Small intestine (tissue), 7 donors: Measurements from ENCODE around the gene CPHXL. TPM values are rescaled to one million over a fixed set of nuclear protein-coding genes. Genes with fewer than 3 reads are reported as not detected.

ENCODE experiments used
- DNase-seq, 2 donors: peaks; one replicate each; pipeline versions ENCODE4 v3.0.0 to v3.0.0-alpha.2; 2013
- FAIRE-seq: peaks from 2 replicates; lab custom pipeline; 2012; peaks lifted over from hg19 to GRCh38; lab: Jason Lieb, UNC
- H3K27ac ChIP-seq, 3 donors: one replicate each; pipeline ENCODE4 v1.5.1; 2013; ENCODE audit warnings: low read length in 2 of 3, mild to moderate bottlenecking in 2 of 3, control low read depth in 1 of 3, inconsistent platforms in 1 of 3, low read depth in 1 of 3, moderate library complexity in 1 of 3
- H3K27me3 ChIP-seq, 3 donors: one replicate each; pipeline ENCODE4 v1.6.1; 2013; ENCODE audit warnings: low read length in 3 of 3, inconsistent platforms in 1 of 3; ENCODE audit not compliant: control insufficient read depth in 3 of 3, insufficient read depth in 3 of 3
- H3K36me3 ChIP-seq, 3 donors: one replicate each; pipeline ENCODE4 v1.6.1; 2013; ENCODE audit warnings: low read length in 3 of 3, inconsistent platforms in 1 of 3, low read depth in 1 of 3, mild to moderate bottlenecking in 1 of 3, moderate library complexity in 1 of 3; ENCODE audit not compliant: control insufficient read depth in 3 of 3, insufficient read depth in 2 of 3
- H3K4me1 ChIP-seq, 3 donors: one replicate each; pipeline ENCODE4 v1.6.1; 2013; ENCODE audit warnings: low read length in 2 of 3, inconsistent platforms in 1 of 3, low read depth in 1 of 3, mild to moderate bottlenecking in 1 of 3, moderate library complexity in 1 of 3; ENCODE audit not compliant: control insufficient read depth in 3 of 3, insufficient read depth in 2 of 3
- H3K4me3 ChIP-seq, 3 donors: one replicate each; pipeline ENCODE4 v1.5.1; 2013; ENCODE audit warnings: low read length in 3 of 3, control low read depth in 1 of 3, inconsistent platforms in 1 of 3, low read depth in 1 of 3, mild to moderate bottlenecking in 1 of 3, moderate library complexity in 1 of 3
- H3K9me3 ChIP-seq, 2 donors: one replicate each; pipeline ENCODE4 v1.6.1; 2013; ENCODE audit warnings: low read depth in 1 of 2, low read length in 1 of 2; ENCODE audit not compliant: control insufficient read depth in 2 of 2, insufficient read depth in 1 of 2
- WGBS, 3 donors: extraction: QIAGEN DNeasy Blood & Tissue Kit; methylation state at CpG; one replicate each; pipeline ENCODE4 v1.1.7; 2013; 5-methylcytosine and 5-hydroxymethylcytosine counted together
- polyA plus RNA-seq, 4 donors: library from polyadenylated mRNA; stranded (reverse) in 3 of 4; unstranded in 1 of 4; fragments of 200-250 nt in 3 of 4; fragments of 120-200 nt in 1 of 4; gene quantifications; one replicate each; pipeline versions ENCODE4 v1.2.1 to v1.2.3, GENCODE V29; 2013
- donor health status: healthy with polysubstance abuse.
- donor health status: control.
- donor health status: control.
- donor health status: Bipolar disorder and iron deficiency.
- donor health status: healthy.

CPHXL gene
- polyA plus RNA-seq, 4 donors = not detected

GRCh38 chr16:75732871-75733270 is 6.6 kb upstream of the CPHXL start:
- no peak for FAIRE-seq
- Histone ChIP-seq H3K27me3 (no peaks in the 10 kb centered on the region), H3K4me3 (no peak overlapping the region), H3K4me1 (peaks cover 7 to 15% (median 8%) of the 10 kb centered on the region in 3 donors), H3K9me3 (no peaks in the 10 kb centered on the region), H3K27ac (peak overlapping the region in 1 of 3 donors; percentile 39), H3K36me3 (no peaks in the 10 kb centered on the region)
- 27 to 31% (median 27%) methylated on average over 2 of the region's 2 CpGs for WGBS, 3 donors
- DNase-seq = no peak

- Histone ChIP-seq H3K4me3 (no peak overlapping the region), H3K27me3 (no peaks in the 10 kb centered on the region), H3K4me1 (peaks cover 0 to 8% (median 0%) of the 10 kb centered on the region in 3 donors), H3K36me3 (no peaks in the 10 kb centered on the region), H3K27ac (peak overlapping the region in 1 of 3 donors; percentile 40), H3K9me3 (no peaks in the 10 kb centered on the region)
- DNase-seq (peak; percentile 93 to 98), FAIRE-seq (no peak)
- WGBS, 3 donors = 6 to 39% (median 30%) methylated on average over 3 of the region's 3 CpGs
Observed at GRCh38 chr16:75727221-75727620, 931 bp upstream of the CPHXL start.

- Histone ChIP-seq H3K27me3 (no peaks in the 10 kb centered on the region), H3K36me3 (no peaks in the 10 kb centered on the region), H3K9me3 (peaks cover 0 to 9% of the 10 kb centered on the region in 2 donors), H3K27ac (no peak overlapping the region), H3K4me1 (no peaks in the 10 kb centered on the region), H3K4me3 (no peak overlapping the region)
- FAIRE-seq (no peak), DNase-seq (no peak)
- 85 to 92% (median 86%) methylated on average over 4 of the region's 4 CpGs for WGBS, 3 donors
Observed at GRCh38 chr16:75718452-75718851, 7.8 kb downstream of the CPHXL start.

- Histone ChIP-seq H3K36me3 (no peaks in the 10 kb centered on the region), H3K27me3 (no peaks in the 10 kb centered on the region), H3K4me1 (no peaks in the 10 kb centered on the region), H3K9me3 (peaks cover 0 to 23% of the 10 kb centered on the region in 2 donors), H3K4me3 (no peak overlapping the region), H3K27ac (no peak overlapping the region)
- no peak for FAIRE-seq
- no peak for DNase-seq
Observed at GRCh38 chr16:75714661-75715060, 11.6 kb downstream of the CPHXL start.

- H3K9me3 ChIP-seq = peaks cover 0 to 20% of the 10 kb centered on the region in 2 donors
Observed at GRCh38 chr16:75710344-75710743, 15.9 kb downstream of the CPHXL start.

GRCh38 chr16:75703306-75703705 is 23.0 kb downstream of the CPHXL start:
- Histone ChIP-seq H3K4me1 (no peaks in the 10 kb centered on the region), H3K9me3 (peaks cover 0 to 4% of the 10 kb centered on the region in 2 donors), H3K27ac (no peak overlapping the region), H3K4me3 (no peak overlapping the region), H3K36me3 (no peaks in the 10 kb centered on the region), H3K27me3 (peaks cover 0 to 1% (median 0%) of the 10 kb centered on the region in 3 donors)
- DNase-seq (no peak), FAIRE-seq (no peak)
- WGBS, 3 donors = 86 to 94% (median 91%) methylated on average over 4 of the region's 4 CpGs

More at GRCh38 chr16:75710344-75710743, 15.9 kb downstream of the CPHXL start:
- no peak for FAIRE-seq
- DNase-seq = no peak
- Histone ChIP-seq H3K4me1 (no peaks in the 10 kb centered on the region), H3K36me3 (no peaks in the 10 kb centered on the region), H3K27ac (no peak overlapping the region), H3K27me3 (peaks cover 0 to 1% (median 0%) of the 10 kb centered on the region in 3 donors), H3K4me3 (no peak overlapping the region)
- 95 to 97% (median 97%) methylated on average over 2 of the region's 2 CpGs for WGBS, 3 donors

GRCh38 chr16:75702242-75702641 is 24.0 kb downstream of the CPHXL start:
- Histone ChIP-seq H3K27ac (no peak overlapping the region), H3K27me3 (peaks cover 0 to 1% (median 0%) of the 10 kb centered on the region in 3 donors), H3K4me3 (no peak overlapping the region), H3K4me1 (no peaks in the 10 kb centered on the region), H3K36me3 (no peaks in the 10 kb centered on the region), H3K9me3 (no peaks in the 10 kb centered on the region)
- DNase-seq (no peak), FAIRE-seq (no peak)
- WGBS, 3 donors = 61 to 68% (median 62%) methylated on average over 2 of the region's 2 CpGs

- no peak within 1 kb of the TSS for H3K4me3 ChIP-seq
- H3K27ac ChIP-seq = no peak within 1 kb of the TSS
- H3K9me3 ChIP-seq = no peaks in the 10 kb centered on the region
- FAIRE-seq (no peak), DNase-seq (no peak)
- peaks cover 0 to 1% (median 0%) of the 10 kb centered on the region in 3 donors for H3K27me3 ChIP-seq
- H3K4me1 ChIP-seq = no peaks in the 10 kb centered on the region
- no peaks in the 10 kb centered on the region for H3K36me3 ChIP-seq
- WGBS, 3 donors = 87 to 89% (median 88%) methylated on average over 5 of the region's 5 CpGs
Observed at GRCh38 chr16:75701361-75701760, 24.9 kb downstream of the CPHXL start, which contains the start of gene DUXB. Gene DUXB, minus strand, starts transcription at chr16:75701461. Its CDS starts 43 bp downstream, at chr16:75701418.

GRCh38 chr16:75697571-75697970 is 28.7 kb downstream of the CPHXL start:
- no peak for FAIRE-seq
- Histone ChIP-seq H3K27me3 (no peaks in the 10 kb centered on the region), H3K36me3 (no peaks in the 10 kb centered on the region), H3K27ac (no peak overlapping the region), H3K4me1 (no peaks in the 10 kb centered on the region), H3K4me3 (no peak overlapping the region), H3K9me3 (no peaks in the 10 kb centered on the region)
- no peak for DNase-seq
- 94 to 95% (median 95%) methylated on average over 5 of the region's 5 CpGs for WGBS, 3 donors
